ENCODE measurements around the gene LGMN. TPM values are rescaled to one million over a fixed set of nuclear protein-coding genes. Genes with fewer than 3 reads are reported as not detected.

Gene LGMN
- total RNA-seq, 1 experiment from 2014 or later, result 48.8 TPM

- DNase-seq, result no peak
- Histone ChIP-seq H3K9me2 (ENCODE audit: insufficient read depth) (no peaks in the 10 kb centered on the region), H3K27ac (no peak overlapping the region), H3K4me2 (no peak overlapping the region), H3K4me1 (replicated peaks; ENCODE audit: insufficient read depth) (no peaks in the 10 kb centered on the region), H3K9me3 (ENCODE audit: insufficient read depth, low read depth) (no peaks in the 10 kb centered on the region), H3K79me2 (ENCODE audit: low read depth) (no peaks in the 10 kb centered on the region), H3K36me3 (ENCODE audit: low read depth) (no peaks in the 10 kb centered on the region), H3K4me3 (no peak overlapping the region), H2AFZ (no peak overlapping the region), H4K20me1 (ENCODE audit: insufficient read depth) (no peaks in the 10 kb centered on the region), H3K27me3 (ENCODE audit: insufficient read depth, low read depth) (no peaks in the 10 kb centered on the region), H3F3A (ENCODE audit: insufficient read depth, low read depth) (no peaks in the 10 kb centered on the region)
- TF ChIP-seq EZH2 (IDR thresholded peaks at IDR 0.05; ENCODE audit: low read depth) (no peak), CTCF (conservative IDR thresholded peaks at IDR 0.05) (no peak)
- ChIA-PET POLR2A (ENCODE audit: unreplicated experiment) (interaction anchor here (0.8 kb wide), 1 partner anchor 107 kb away, joined by 3 read pairs; no protein-coding TSS in a partner anchor), CTCF (no interaction called here)
- no TSS peak for BruUV-seq (replicated peaks)
- intact Hi-C loops (cut with micrococcal nuclease; ENCODE audit: unreplicated experiment), result no loop called here
Measured at GRCh38 chr14:92656306-92657081, 91.9 kb downstream of the LGMN start.

GRCh38 chr14:92655419-92656201, 92.8 kb downstream of the LGMN start:
- Histone ChIP-seq H3K27ac (no peak overlapping the region), H2AFZ (no peak overlapping the region)
- no TSS peak for BruUV-seq (replicated peaks)

More at GRCh38 chr14:92655419-92656201, 92.8 kb downstream of the LGMN start:
- no peaks in the 10 kb centered on the region for H3K36me3 ChIP-seq (ENCODE audit: low read depth)
- no peak overlapping the region for H3K4me2 ChIP-seq
- H3K9me2 ChIP-seq (ENCODE audit: insufficient read depth), result no peaks in the 10 kb centered on the region
- peaks cover 6% of the 10 kb centered on the region for H3K4me1 ChIP-seq (replicated peaks; ENCODE audit: insufficient read depth)
- no peak overlapping the region for H3K4me3 ChIP-seq
- H3K9me3 ChIP-seq (ENCODE audit: insufficient read depth, low read depth), result no peaks in the 10 kb centered on the region
- intact Hi-C loops (cut with micrococcal nuclease; ENCODE audit: unreplicated experiment), result no loop called here
- peaks cover 7% of the 10 kb centered on the region for H3F3A ChIP-seq (ENCODE audit: insufficient read depth, low read depth)
- no peaks in the 10 kb centered on the region for H3K27me3 ChIP-seq (ENCODE audit: insufficient read depth, low read depth)
- TF ChIP-seq CTCF (conservative IDR thresholded peaks at IDR 0.05) (no peak), EZH2 (IDR thresholded peaks at IDR 0.05; ENCODE audit: low read depth) (no peak)
- ChIA-PET POLR2A (ENCODE audit: unreplicated experiment) (interaction anchor here (0.8 kb wide), 1 partner anchor 106 kb away, joined by 3 read pairs; no protein-coding TSS in a partner anchor), CTCF (no interaction called here)
- no peaks in the 10 kb centered on the region for H4K20me1 ChIP-seq (ENCODE audit: insufficient read depth)
- no peaks in the 10 kb centered on the region for H3K79me2 ChIP-seq (ENCODE audit: low read depth)
- DNase-seq, result no peak

Data from PC-9 (cell line).